AG10803 (cell line): ENCODE data around the gene PRSS22.

Experiments
- DNase-seq: peaks from one replicate; pipeline ENCODE4 v3.0.0; 2010; ENCODE audit warnings: low read depth
- H3K4me3 ChIP-seq: 2 replicates; pipeline ENCODE4 v1.5.1; 2011; ENCODE audit warnings: mild to moderate bottlenecking, low read length, control low read depth
- TF ChIP-seq, protein P1 (sequence below): conservative IDR thresholded peaks from 2 replicates; pipeline ENCODE4 v1.5.1; 2011; ENCODE audit warnings: mild to moderate bottlenecking, low read length, control low read depth, inconsistent platforms

Gene PRSS22

GRCh38 chr16:2856061-2856670, 1.8 kb downstream of the PRSS22 start:
- TF ChIP-seq, protein P1, sequence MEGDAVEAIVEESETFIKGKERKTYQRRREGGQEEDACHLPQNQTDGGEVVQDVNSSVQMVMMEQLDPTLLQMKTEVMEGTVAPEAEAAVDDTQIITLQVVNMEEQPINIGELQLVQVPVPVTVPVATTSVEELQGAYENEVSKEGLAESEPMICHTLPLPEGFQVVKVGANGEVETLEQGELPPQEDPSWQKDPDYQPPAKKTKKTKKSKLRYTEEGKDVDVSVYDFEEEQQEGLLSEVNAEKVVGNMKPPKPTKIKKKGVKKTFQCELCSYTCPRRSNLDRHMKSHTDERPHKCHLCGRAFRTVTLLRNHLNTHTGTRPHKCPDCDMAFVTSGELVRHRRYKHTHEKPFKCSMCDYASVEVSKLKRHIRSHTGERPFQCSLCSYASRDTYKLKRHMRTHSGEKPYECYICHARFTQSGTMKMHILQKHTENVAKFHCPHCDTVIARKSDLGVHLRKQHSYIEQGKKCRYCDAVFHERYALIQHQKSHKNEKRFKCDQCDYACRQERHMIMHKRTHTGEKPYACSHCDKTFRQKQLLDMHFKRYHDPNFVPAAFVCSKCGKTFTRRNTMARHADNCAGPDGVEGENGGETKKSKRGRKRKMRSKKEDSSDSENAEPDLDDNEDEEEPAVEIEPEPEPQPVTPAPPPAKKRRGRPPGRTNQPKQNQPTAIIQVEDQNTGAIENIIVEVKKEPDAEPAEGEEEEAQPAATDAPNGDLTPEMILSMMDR: no peak
- DNase-seq: no peak
- no peak overlapping the region for H3K4me3 ChIP-seq

GRCh38 chr16:2855536-2855935, 2.4 kb downstream of the PRSS22 start:
- TF ChIP-seq, protein P1: no peak
- no peak for DNase-seq
- H3K4me3 ChIP-seq: no peak overlapping the region

GRCh38 chr16:2854700-2855309, 3.2 kb downstream of the PRSS22 start:
- no peak for DNase-seq
- H3K4me3 ChIP-seq: no peak overlapping the region
- TF ChIP-seq, protein P1: peak; percentile 49

DNA sequence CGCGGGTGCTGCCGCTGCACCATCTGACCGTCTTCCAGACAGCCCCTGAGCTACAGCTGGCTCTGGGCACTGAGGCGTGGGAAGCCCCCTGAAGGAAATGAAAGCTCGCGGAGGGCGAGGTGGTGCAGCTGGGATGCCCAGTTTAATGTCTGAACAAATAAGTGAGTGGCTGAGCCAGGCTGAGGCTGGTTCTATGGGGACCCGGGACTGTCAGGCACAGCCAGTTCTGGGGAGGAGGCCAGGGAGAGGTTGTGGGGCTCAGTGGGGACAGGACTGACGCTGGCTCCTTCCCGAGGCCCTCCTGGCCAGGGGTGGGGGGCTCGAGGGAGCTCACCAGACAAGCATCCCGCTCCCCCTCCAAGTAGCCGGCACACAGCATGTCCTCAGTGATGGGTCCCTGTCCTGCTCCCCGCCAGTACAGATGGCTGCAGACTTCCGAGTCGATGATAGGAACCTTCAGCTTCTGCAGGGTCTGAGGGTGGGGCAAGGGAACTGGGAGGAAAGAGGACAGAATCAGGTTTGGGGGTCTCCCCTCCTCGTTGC, 4.4 kb downstream of the PRSS22 start:
- no peak for DNase-seq
- no peak overlapping the region for H3K4me3 ChIP-seq

GRCh38 chr16:2852731-2853507, 5.1 kb downstream of the PRSS22 start:
- TF ChIP-seq, protein P1: no peak

More for the DNA sequence above, 4.4 kb downstream of the PRSS22 start:
- TF ChIP-seq, protein P1: no peak

GRCh38 chr16:2852003-2852730, 5.8 kb downstream of the PRSS22 start:
- no peak overlapping the region for H3K4me3 ChIP-seq
- no peak for DNase-seq
- TF ChIP-seq, protein P1: no peak

More at GRCh38 chr16:2852731-2853507, 5.1 kb downstream of the PRSS22 start:
- no peak for DNase-seq
- H3K4me3 ChIP-seq: no peak overlapping the region
